Right lobe of liver (tissue), 6 donors: Measurements from ENCODE around the gene TIMP2. TPM values are rescaled to one million over a fixed set of nuclear protein-coding genes. Genes with fewer than 3 reads are reported as not detected.
"Not testable (repeated sequence)": the region's sequence is repeated elsewhere in the genome, so short reads cannot be mapped to it uniquely, and the experiment has no call there.

ENCODE experiments used
- ATAC-seq, 4 donors: fragments of 200-7000 bp; cut with Tn5 transposase; one replicate each; pipeline ENCODE4 v1.9.1; 2020; ENCODE audit warnings: mild to moderate bottlenecking in 4 of 4, moderate library complexity in 4 of 4
- DNase-seq, 3 donors: peaks; one replicate each; pipeline ENCODE4 v3.0.0-alpha.2; 2020
- H3K27ac ChIP-seq, 3 donors: fragments of 200-600 bp; one replicate each; pipeline ENCODE4 v1.8.0; 2022
- H3K27me3 ChIP-seq, 2 donors: fragments of 200-600 bp; one replicate each; pipeline ENCODE4 v1.8.0; 2022
- H3K36me3 ChIP-seq, 4 donors: fragments of 200-600 bp; sonication (generic) in 1 of 4; one replicate each; pipeline versions ENCODE4 v1.5.1 to v1.8.0; 2017 to 2022; ENCODE audit warnings: control low read depth in 1 of 4
- H3K4me1 ChIP-seq, 4 donors: fragments of 200-600 bp; sonication (generic) in 1 of 4; one replicate each; pipeline versions ENCODE4 v1.5.1 to v1.8.0; 2017 to 2022; ENCODE audit warnings: control low read depth in 1 of 4
- H3K4me3 ChIP-seq, 3 donors: fragments of 200-600 bp; one replicate each; pipeline ENCODE4 v1.8.0; 2022
- H3K9me3 ChIP-seq, 4 donors: fragments of 200-600 bp; sonication (generic) in 1 of 4; one replicate each; pipeline versions ENCODE4 v1.5.1 to v1.8.0; 2017 to 2022; ENCODE audit warnings: control low read depth in 1 of 4
- CTCF ChIP-seq, 4 donors: fragments of 200-600 bp in 3 of 4; fragments of 450-650 bp in 1 of 4; IDR thresholded peaks; one replicate each; pipeline versions ENCODE4 v1.5.1 to v1.8.0; 2016 to 2022; ENCODE audit warnings: antibody characterized with exemption in 4 of 4, mild to moderate bottlenecking in 2 of 4
- POLR2A ChIP-seq: fragments of 450-650 bp; IDR thresholded peaks from one replicate; pipeline ENCODE4 v1.6.1; 2017; ENCODE audit warnings: antibody characterized with exemption, mild to moderate bottlenecking
- WGBS: methylation state at CpG from one replicate; pipeline ENCODE4 v1.1.6; 2018; ENCODE audit warnings: low coverage, low lambda C conversion rate; ENCODE audit not compliant: insufficient coverage; ENCODE audit errors: missing lambda C conversion rate; 5-methylcytosine and 5-hydroxymethylcytosine counted together
- intact Hi-C, 2 donors: fragments of 100-400 bp; cut with DNase I; formaldehyde crosslinking; loops; one replicate each; pipeline versions ENCODE4 v1.11.2 to v1.14.1; 2022
- total RNA-seq, 6 experiments: library from RNA; depleted of rRNA in 2 of 6; stranded (reverse); fragments of >200 nt in 2 of 6; fragmentation: NEBNext Ultra II Directional in 3 of 6; extraction: Animal tissue kit (Norgen Biotek cat#: 25700) in 3 of 6; gene quantifications; one replicate each; pipeline versions ENCODE4 v1.1.0 to v1.2.4, GENCODE V29; 2016 to 2023
- donor health status: DM: no; HTN: yes; CAD: no.
- donor health status: DM: no; HTN: no; CAD: no.
- donor health status: DM: no; HTN: no; CAD: no.
- donor health status: DM: no; HTN: yes; CAD: no.
- donor health status: DM: no; HTN: yes; CAD: no.

TIMP2 gene
- total RNA-seq, 6 experiments from 2014 or later, result 18.9 to 36.1 (median 26.7) TPM

- H3K27ac ChIP-seq, result no peak overlapping the region
- WGBS, result 73% methylated on average over 8 of the region's 21 CpGs
- no peaks in the 10 kb centered on the region for H3K36me3 ChIP-seq
- no peaks in the 10 kb centered on the region for H3K4me1 ChIP-seq
- intact Hi-C loops, result no loop called here
- TF ChIP-seq POLR2A, result no peak
- no peak for TF ChIP-seq CTCF (IDR thresholded peaks at IDR 0.05)
- H3K9me3 ChIP-seq, result no peaks in the 10 kb centered on the region
- H3K4me3 ChIP-seq, result no peak overlapping the region
- DNase-seq, result no peak
- ATAC-seq, result no peak
- no peaks in the 10 kb centered on the region for H3K27me3 ChIP-seq
Observed at GRCh38 chr17:78873519-78874340, 51.5 kb downstream of the TIMP2 start.

- Histone ChIP-seq H3K27me3 (no peaks in the 10 kb centered on the region), H3K36me3 (no peaks in the 10 kb centered on the region), H3K4me3 (no peak overlapping the region), H3K27ac (no peak overlapping the region), H3K4me1 (no peaks in the 10 kb centered on the region), H3K9me3 (no peaks in the 10 kb centered on the region)
- TF ChIP-seq POLR2A, result no peak
- TF ChIP-seq CTCF (IDR thresholded peaks at IDR 0.05), result no peak
- no peak for DNase-seq
- WGBS, result 59% methylated on average over 6 of the region's 6 CpGs
- intact Hi-C loops, result no loop called here
- ATAC-seq, result peak in 1 of 4 donors; percentile 26
Observed at GRCh38 chr17:78872486-78872885, 52.7 kb downstream of the TIMP2 start.

GRCh38 chr17:78870621-78871020 lies 54.6 kb downstream of the TIMP2 start:
- no peak for TF ChIP-seq POLR2A
- TF ChIP-seq CTCF (IDR thresholded peaks at IDR 0.05), result no peak
- no peak overlapping the region for H3K27ac ChIP-seq
- no peak for ATAC-seq
- H3K4me3 ChIP-seq, result no peak overlapping the region
- no peaks in the 10 kb centered on the region for H3K9me3 ChIP-seq
- no peaks in the 10 kb centered on the region for H3K36me3 ChIP-seq
- H3K4me1 ChIP-seq, result peaks cover 0 to 4% (median 0%) of the 10 kb centered on the region in 4 donors
- intact Hi-C loops, result no loop called here
- no peak for DNase-seq
- no peaks in the 10 kb centered on the region for H3K27me3 ChIP-seq
- WGBS, result 57% methylated on average over 4 of the region's 15 CpGs

- DNase-seq (no peak), ATAC-seq (no peak)
- Histone ChIP-seq H3K27ac (no peak overlapping the region), H3K4me3 (no peak overlapping the region), H3K36me3 (no peaks in the 10 kb centered on the region), H3K27me3 (no peaks in the 10 kb centered on the region), H3K9me3 (no peaks in the 10 kb centered on the region), H3K4me1 (peaks cover 0 to 4% (median 0%) of the 10 kb centered on the region in 4 donors)
- TF ChIP-seq POLR2A (no peak), CTCF (IDR thresholded peaks at IDR 0.05) (no peak)
- 69% methylated on average over 6 of the region's 7 CpGs for WGBS
- intact Hi-C loops, result loop anchor here (5.0 kb wide), 1 partner anchor 104 kb away; no protein-coding TSS in a partner anchor
Observed at GRCh38 chr17:78868391-78868790, 56.8 kb downstream of the TIMP2 start.

GRCh38 chr17:78867046-78867445 lies 58.1 kb downstream of the TIMP2 start:
- ATAC-seq, H3K36me3 ChIP-seq, H3K27ac ChIP-seq, DNase-seq, H3K9me3 ChIP-seq, H3K27me3 ChIP-seq, H3K4me1 ChIP-seq, H3K4me3 ChIP-seq: not testable (repeated sequence)
- 56% methylated on average over 3 of the region's 3 CpGs for WGBS
- intact Hi-C loops, result loop anchor here (5.0 kb wide), 1 partner anchor 105 kb away; no protein-coding TSS in a partner anchor
